Mesothelial cell of epicardium (in vitro differentiated cells): ENCODE results near the gene M1AP. TPM values are rescaled to one million over a fixed set of nuclear protein-coding genes. Genes with fewer than 3 reads are reported as not detected.

Experiments used
- DNase-seq, 2 experiments: peaks; one replicate each; pipeline ENCODE4 v3.0.0; 2021; ENCODE audit warnings: low spot score in 2 of 2; ENCODE audit not compliant: unreplicated experiment in 2 of 2
- H3K27ac Mint-ChIP-seq: 2 replicates; pipeline ENCODE4 v1.8.0; 2021; ENCODE audit warnings: mixed read lengths
- H3K27me3 Mint-ChIP-seq: 2 replicates; pipeline ENCODE4 v1.8.0; 2021; ENCODE audit warnings: low read depth, mixed read lengths
- H3K36me3 Mint-ChIP-seq: 2 replicates; pipeline ENCODE4 v1.8.0; 2021; ENCODE audit warnings: mixed read lengths
- H3K4me1 Mint-ChIP-seq: 2 replicates; pipeline ENCODE4 v1.8.0; 2021; ENCODE audit warnings: mixed read lengths
- H3K4me3 Mint-ChIP-seq: 2 replicates; pipeline ENCODE4 v1.8.0; 2021; ENCODE audit warnings: mild to moderate bottlenecking, moderate library complexity, mixed read lengths
- H3K9me3 Mint-ChIP-seq: 2 replicates; pipeline ENCODE4 v1.8.0; 2021; ENCODE audit warnings: mixed read lengths
- total RNA-seq: library from RNA; stranded (reverse); gene quantifications from 3 replicates; pipeline ENCODE4 v1.2.1, GENCODE V29; 2021
- TF ChIP-seq, protein P1 (sequence below): fragments of 200-600 bp; sonication (generic); IDR thresholded peaks from one replicate; pipeline ENCODE4 v1.5.0; 2021; ENCODE audit warnings: antibody characterized with exemption; ENCODE audit not compliant: unreplicated experiment

The M1AP gene, protein sequence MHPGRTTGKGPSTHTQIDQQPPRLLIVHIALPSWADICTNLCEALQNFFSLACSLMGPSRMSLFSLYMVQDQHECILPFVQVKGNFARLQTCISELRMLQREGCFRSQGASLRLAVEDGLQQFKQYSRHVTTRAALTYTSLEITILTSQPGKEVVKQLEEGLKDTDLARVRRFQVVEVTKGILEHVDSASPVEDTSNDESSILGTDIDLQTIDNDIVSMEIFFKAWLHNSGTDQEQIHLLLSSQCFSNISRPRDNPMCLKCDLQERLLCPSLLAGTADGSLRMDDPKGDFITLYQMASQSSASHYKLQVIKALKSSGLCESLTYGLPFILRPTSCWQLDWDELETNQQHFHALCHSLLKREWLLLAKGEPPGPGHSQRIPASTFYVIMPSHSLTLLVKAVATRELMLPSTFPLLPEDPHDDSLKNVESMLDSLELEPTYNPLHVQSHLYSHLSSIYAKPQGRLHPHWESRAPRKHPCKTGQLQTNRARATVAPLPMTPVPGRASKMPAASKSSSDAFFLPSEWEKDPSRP
- 7.4 to 7.9 TPM (median 7.7 TPM) in 3 replicates for total RNA-seq

DNA sequence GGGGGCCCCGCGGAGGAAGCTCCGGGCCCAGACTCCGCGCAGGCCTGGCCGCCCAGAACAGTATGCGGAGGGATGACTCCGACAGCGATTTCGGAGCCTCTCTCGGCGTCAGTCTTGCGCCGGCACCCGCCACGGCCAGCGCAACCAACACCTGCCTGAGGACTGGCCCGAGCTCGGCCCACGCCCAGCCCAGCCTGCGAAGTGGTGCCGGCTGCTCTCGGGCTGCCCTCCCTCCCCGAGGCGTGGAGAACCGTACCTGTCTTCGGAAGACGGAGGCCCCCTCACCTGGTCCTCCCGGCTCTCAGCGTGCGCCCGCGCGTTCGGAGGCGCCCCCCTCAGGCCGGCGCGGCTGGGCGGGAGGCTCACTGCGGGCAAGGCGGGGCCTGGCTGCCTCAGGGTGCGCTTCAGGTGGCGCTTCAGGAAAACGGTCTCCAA, at the start of gene M1AP:
M1AP (minus strand) TSS at position 322 of the 435 bp plus-strand sequence. CDS start 8,055 bp downstream, outside the sequence.
- peaks cover 14% of the 10 kb centered on the region for H3K4me1 Mint-ChIP-seq
- H3K27me3 Mint-ChIP-seq, result peaks cover 9% of the 10 kb centered on the region
- no peaks in the 10 kb centered on the region for H3K9me3 Mint-ChIP-seq
- H3K27ac Mint-ChIP-seq, result peak within 1 kb of the TSS; percentile 40
- H3K4me3 Mint-ChIP-seq, result peak within 1 kb of the TSS; percentile 53
- TF ChIP-seq, protein P1, sequence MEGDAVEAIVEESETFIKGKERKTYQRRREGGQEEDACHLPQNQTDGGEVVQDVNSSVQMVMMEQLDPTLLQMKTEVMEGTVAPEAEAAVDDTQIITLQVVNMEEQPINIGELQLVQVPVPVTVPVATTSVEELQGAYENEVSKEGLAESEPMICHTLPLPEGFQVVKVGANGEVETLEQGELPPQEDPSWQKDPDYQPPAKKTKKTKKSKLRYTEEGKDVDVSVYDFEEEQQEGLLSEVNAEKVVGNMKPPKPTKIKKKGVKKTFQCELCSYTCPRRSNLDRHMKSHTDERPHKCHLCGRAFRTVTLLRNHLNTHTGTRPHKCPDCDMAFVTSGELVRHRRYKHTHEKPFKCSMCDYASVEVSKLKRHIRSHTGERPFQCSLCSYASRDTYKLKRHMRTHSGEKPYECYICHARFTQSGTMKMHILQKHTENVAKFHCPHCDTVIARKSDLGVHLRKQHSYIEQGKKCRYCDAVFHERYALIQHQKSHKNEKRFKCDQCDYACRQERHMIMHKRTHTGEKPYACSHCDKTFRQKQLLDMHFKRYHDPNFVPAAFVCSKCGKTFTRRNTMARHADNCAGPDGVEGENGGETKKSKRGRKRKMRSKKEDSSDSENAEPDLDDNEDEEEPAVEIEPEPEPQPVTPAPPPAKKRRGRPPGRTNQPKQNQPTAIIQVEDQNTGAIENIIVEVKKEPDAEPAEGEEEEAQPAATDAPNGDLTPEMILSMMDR, result no peak
- DNase-seq, result peak in 1 of 2 experiments; percentile 48
- no peaks in the 10 kb centered on the region for H3K36me3 Mint-ChIP-seq

GRCh38 chr2:74696829-74697228, 48.7 kb upstream of the M1AP start:
- no peak overlapping the region for H3K27ac Mint-ChIP-seq
- H3K36me3 Mint-ChIP-seq, result no peaks in the 10 kb centered on the region
- H3K9me3 Mint-ChIP-seq, result no peaks in the 10 kb centered on the region
- H3K4me3 Mint-ChIP-seq, result no peak overlapping the region
- no peaks in the 10 kb centered on the region for H3K4me1 Mint-ChIP-seq
- no peak for DNase-seq
- peaks cover 44% of the 10 kb centered on the region for H3K27me3 Mint-ChIP-seq
- TF ChIP-seq, protein P1, result no peak

GRCh38 chr2:74695663-74696062, 47.5 kb upstream of the M1AP start:
- Mint-ChIP-seq H3K27ac (no peak overlapping the region), H3K4me3 (no peak overlapping the region), H3K27me3 (peaks cover 36% of the 10 kb centered on the region), H3K36me3 (no peaks in the 10 kb centered on the region), H3K9me3 (no peaks in the 10 kb centered on the region), H3K4me1 (no peaks in the 10 kb centered on the region)
- TF ChIP-seq, protein P1, result no peak
- no peak for DNase-seq

DNA sequence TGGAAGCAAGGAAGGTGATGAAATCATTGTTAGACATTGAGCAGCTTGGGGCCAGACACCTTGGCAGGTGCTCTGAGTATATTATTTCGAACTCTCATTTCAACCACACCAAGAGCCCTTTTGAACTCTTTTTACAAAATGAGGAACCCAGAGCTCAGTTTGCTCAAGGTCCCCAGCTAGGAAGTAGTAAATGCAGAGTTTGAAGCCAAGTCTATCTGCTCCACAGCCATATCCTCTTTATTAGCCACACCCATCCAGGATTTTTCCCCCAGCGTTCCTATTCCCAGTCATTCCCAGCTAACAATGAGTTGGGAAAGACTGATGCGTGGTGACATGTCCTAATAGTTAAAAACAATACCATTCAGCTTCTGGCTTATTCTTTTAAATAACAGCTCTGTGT, 46.2 kb upstream of the M1AP start:
- H3K4me1 Mint-ChIP-seq, result no peaks in the 10 kb centered on the region
- no peaks in the 10 kb centered on the region for H3K36me3 Mint-ChIP-seq
- TF ChIP-seq, protein P1, result no peak
- no peak overlapping the region for H3K27ac Mint-ChIP-seq
- DNase-seq, result no peak
- no peaks in the 10 kb centered on the region for H3K9me3 Mint-ChIP-seq
- no peak overlapping the region for H3K4me3 Mint-ChIP-seq
- peaks cover 29% of the 10 kb centered on the region for H3K27me3 Mint-ChIP-seq

DNA sequence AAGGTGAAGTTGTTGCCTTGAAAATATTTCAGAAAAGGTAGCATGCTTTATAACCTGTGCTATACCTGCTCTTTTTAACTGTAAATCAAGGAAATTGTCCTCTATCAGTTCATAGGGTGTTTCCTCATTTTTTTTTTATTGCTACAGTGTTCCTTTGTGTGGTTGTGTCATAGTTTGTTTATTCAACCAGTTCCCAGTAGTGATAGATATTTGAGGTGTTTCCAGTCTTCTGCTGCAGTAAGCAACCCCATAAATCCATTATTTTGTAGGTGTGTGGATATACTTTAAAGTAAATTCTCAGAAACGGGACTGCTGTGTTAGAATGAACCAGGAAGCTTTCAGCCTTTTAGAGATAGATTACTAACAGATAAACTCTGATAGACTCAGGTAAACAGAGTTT, 45.5 kb upstream of the M1AP start:
- Mint-ChIP-seq H3K4me1 (no peaks in the 10 kb centered on the region), H3K27me3 (peaks cover 29% of the 10 kb centered on the region), H3K4me3 (no peak overlapping the region), H3K9me3 (no peaks in the 10 kb centered on the region), H3K36me3 (no peaks in the 10 kb centered on the region), H3K27ac (no peak overlapping the region)
- TF ChIP-seq, protein P1, result no peak
- no peak for DNase-seq
